HEK293 (cell line): ENCODE measurements around the gene ZNF276.
A peak's percentile ranks its signal among the peaks of the same experiment; 100 is the strongest.

ENCODE experiments used
- GLIS2 ChIP-seq: fragments of 450-650 bp; formaldehyde crosslinking; IDR thresholded peaks from 2 replicates; pipeline ENCODE4 v1.5.1; 2016; ENCODE audit warnings: missing biosample characterization, missing genetic modification characterization
- REST ChIP-seq: fragments of 450-650 bp; formaldehyde crosslinking; IDR thresholded peaks from 2 replicates; pipeline ENCODE4 v1.5.1; 2016; ENCODE audit warnings: missing biosample characterization, missing genetic modification characterization
- ZBTB17 ChIP-seq: fragments of 450-650 bp; formaldehyde crosslinking; IDR thresholded peaks from 2 replicates; pipeline ENCODE4 v1.5.1; 2016; ENCODE audit warnings: missing biosample characterization, missing genetic modification characterization
- ZFP37 ChIP-seq: fragments of 450-650 bp; formaldehyde crosslinking; IDR thresholded peaks from 2 replicates; pipeline ENCODE4 v1.5.1; 2016; ENCODE audit warnings: missing biosample characterization, missing genetic modification characterization
- ZNF175 ChIP-seq: fragments of 450-650 bp; formaldehyde crosslinking; IDR thresholded peaks from 2 replicates; pipeline ENCODE4 v1.5.1; 2016; ENCODE audit warnings: missing biosample characterization, missing genetic modification characterization
- ZNF24 ChIP-seq: fragments of 450-650 bp; formaldehyde crosslinking; IDR thresholded peaks from 2 replicates; pipeline ENCODE4 v1.5.1; 2016; ENCODE audit warnings: missing biosample characterization, missing genetic modification characterization
- ZNF747 ChIP-seq: fragments of 450-650 bp; formaldehyde crosslinking; IDR thresholded peaks from 2 replicates; pipeline ENCODE4 v1.5.1; 2016; ENCODE audit warnings: missing biosample characterization, missing genetic modification characterization
- ZSCAN30 ChIP-seq: fragments of 450-650 bp; IDR thresholded peaks from 2 replicates; pipeline ENCODE4 v1.5.1; 2018; ENCODE audit warnings: missing biosample characterization, mild to moderate bottlenecking, missing genetic modification characterization, moderate library complexity
- TF ChIP-seq, protein P1 (sequence below): fragments of 450-650 bp; formaldehyde crosslinking; IDR thresholded peaks from 2 replicates; pipeline ENCODE4 v1.5.1; 2016; ENCODE audit warnings: missing biosample characterization, missing genetic modification characterization
- TF ChIP-seq, protein P2 (sequence below): fragments of 450-650 bp; formaldehyde crosslinking; IDR thresholded peaks from 2 replicates; pipeline ENCODE4 v1.5.1; 2016; ENCODE audit warnings: missing biosample characterization, missing genetic modification characterization
- TF ChIP-seq, protein P3 (sequence below): fragments of 450-650 bp; formaldehyde crosslinking; IDR thresholded peaks from 2 replicates; pipeline ENCODE4 v1.5.1; 2017; ENCODE audit warnings: missing biosample characterization, missing genetic modification characterization

DNA sequence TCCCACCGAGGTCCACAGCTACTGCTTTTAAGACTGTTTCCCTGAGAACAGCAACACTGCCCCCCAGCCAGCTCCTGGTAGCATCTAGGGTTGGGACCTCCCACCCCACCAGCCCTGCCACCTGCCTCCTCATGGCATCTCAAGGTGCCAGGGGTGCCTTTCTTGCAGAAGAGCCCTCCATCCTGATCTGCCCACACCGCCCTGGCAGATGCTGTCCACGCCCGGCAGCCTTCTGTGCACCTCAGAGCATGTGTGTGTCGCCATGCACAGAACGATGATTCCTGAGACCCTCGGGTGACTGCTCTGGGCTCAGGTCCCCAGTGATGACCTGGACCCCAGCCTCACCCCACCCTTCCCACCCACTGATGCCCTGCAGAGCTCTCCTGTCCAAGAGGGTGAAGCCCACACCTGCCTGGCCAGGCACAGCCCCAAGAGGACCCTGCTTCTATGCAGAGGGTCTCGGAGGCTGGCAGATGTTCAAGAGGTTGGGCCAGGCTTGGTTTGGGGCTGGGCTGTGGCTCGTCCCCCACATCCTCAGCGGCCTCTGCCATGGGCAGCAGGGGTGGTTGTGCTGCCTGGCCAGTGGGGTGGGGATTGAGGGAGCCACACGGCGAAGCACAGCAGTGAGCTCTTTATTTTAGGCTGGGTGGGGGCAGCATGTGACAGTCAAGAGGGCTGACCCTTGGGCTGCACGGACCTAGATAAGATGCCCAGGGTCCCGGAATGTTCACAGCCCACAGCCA lies 14.6 kb upstream of the ZNF276 start:
- TF ChIP-seq ZNF747 (tag by site-specific recombination) (no peak), REST (no peak), ZBTB17 (tag by site-specific recombination) (no peak), GLIS2 (tag by site-specific recombination) (peak; percentile 23), ZNF175 (no peak), ZFP37 (no peak), ZSCAN30 (no peak), ZNF24 (no peak)
- TF ChIP-seq, protein P1, sequence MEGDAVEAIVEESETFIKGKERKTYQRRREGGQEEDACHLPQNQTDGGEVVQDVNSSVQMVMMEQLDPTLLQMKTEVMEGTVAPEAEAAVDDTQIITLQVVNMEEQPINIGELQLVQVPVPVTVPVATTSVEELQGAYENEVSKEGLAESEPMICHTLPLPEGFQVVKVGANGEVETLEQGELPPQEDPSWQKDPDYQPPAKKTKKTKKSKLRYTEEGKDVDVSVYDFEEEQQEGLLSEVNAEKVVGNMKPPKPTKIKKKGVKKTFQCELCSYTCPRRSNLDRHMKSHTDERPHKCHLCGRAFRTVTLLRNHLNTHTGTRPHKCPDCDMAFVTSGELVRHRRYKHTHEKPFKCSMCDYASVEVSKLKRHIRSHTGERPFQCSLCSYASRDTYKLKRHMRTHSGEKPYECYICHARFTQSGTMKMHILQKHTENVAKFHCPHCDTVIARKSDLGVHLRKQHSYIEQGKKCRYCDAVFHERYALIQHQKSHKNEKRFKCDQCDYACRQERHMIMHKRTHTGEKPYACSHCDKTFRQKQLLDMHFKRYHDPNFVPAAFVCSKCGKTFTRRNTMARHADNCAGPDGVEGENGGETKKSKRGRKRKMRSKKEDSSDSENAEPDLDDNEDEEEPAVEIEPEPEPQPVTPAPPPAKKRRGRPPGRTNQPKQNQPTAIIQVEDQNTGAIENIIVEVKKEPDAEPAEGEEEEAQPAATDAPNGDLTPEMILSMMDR (tag by site-specific recombination), result no peak
- TF ChIP-seq, protein P2, sequence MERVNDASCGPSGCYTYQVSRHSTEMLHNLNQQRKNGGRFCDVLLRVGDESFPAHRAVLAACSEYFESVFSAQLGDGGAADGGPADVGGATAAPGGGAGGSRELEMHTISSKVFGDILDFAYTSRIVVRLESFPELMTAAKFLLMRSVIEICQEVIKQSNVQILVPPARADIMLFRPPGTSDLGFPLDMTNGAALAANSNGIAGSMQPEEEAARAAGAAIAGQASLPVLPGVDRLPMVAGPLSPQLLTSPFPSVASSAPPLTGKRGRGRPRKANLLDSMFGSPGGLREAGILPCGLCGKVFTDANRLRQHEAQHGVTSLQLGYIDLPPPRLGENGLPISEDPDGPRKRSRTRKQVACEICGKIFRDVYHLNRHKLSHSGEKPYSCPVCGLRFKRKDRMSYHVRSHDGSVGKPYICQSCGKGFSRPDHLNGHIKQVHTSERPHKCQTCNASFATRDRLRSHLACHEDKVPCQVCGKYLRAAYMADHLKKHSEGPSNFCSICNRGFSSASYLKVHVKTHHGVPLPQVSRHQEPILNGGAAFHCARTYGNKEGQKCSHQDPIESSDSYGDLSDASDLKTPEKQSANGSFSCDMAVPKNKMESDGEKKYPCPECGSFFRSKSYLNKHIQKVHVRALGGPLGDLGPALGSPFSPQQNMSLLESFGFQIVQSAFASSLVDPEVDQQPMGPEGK (tag by site-specific recombination), result no peak
- TF ChIP-seq, protein P3, sequence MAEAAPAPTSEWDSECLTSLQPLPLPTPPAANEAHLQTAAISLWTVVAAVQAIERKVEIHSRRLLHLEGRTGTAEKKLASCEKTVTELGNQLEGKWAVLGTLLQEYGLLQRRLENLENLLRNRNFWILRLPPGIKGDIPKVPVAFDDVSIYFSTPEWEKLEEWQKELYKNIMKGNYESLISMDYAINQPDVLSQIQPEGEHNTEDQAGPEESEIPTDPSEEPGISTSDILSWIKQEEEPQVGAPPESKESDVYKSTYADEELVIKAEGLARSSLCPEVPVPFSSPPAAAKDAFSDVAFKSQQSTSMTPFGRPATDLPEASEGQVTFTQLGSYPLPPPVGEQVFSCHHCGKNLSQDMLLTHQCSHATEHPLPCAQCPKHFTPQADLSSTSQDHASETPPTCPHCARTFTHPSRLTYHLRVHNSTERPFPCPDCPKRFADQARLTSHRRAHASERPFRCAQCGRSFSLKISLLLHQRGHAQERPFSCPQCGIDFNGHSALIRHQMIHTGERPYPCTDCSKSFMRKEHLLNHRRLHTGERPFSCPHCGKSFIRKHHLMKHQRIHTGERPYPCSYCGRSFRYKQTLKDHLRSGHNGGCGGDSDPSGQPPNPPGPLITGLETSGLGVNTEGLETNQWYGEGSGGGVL (tag by site-specific recombination), result no peak
